Measurements from ENCODE around the gene CDC42. TPM values are rescaled to one million over a fixed set of nuclear protein-coding genes. Genes with fewer than 3 reads are reported as not detected.
A peak's percentile ranks its signal among the peaks of the same experiment; 100 is the strongest.

CDC42 gene
- total and polyA plus RNA-seq, 9 of the 15 experiments (the other 6 are each of a cell fraction or from before 2014, with no cell fraction given): 186 to 398 (median 325) TPM

GRCh38 chr1:22132517-22133235 is 80.2 kb downstream of the CDC42 start (continued):
- TF ChIP-seq, protein P1, sequence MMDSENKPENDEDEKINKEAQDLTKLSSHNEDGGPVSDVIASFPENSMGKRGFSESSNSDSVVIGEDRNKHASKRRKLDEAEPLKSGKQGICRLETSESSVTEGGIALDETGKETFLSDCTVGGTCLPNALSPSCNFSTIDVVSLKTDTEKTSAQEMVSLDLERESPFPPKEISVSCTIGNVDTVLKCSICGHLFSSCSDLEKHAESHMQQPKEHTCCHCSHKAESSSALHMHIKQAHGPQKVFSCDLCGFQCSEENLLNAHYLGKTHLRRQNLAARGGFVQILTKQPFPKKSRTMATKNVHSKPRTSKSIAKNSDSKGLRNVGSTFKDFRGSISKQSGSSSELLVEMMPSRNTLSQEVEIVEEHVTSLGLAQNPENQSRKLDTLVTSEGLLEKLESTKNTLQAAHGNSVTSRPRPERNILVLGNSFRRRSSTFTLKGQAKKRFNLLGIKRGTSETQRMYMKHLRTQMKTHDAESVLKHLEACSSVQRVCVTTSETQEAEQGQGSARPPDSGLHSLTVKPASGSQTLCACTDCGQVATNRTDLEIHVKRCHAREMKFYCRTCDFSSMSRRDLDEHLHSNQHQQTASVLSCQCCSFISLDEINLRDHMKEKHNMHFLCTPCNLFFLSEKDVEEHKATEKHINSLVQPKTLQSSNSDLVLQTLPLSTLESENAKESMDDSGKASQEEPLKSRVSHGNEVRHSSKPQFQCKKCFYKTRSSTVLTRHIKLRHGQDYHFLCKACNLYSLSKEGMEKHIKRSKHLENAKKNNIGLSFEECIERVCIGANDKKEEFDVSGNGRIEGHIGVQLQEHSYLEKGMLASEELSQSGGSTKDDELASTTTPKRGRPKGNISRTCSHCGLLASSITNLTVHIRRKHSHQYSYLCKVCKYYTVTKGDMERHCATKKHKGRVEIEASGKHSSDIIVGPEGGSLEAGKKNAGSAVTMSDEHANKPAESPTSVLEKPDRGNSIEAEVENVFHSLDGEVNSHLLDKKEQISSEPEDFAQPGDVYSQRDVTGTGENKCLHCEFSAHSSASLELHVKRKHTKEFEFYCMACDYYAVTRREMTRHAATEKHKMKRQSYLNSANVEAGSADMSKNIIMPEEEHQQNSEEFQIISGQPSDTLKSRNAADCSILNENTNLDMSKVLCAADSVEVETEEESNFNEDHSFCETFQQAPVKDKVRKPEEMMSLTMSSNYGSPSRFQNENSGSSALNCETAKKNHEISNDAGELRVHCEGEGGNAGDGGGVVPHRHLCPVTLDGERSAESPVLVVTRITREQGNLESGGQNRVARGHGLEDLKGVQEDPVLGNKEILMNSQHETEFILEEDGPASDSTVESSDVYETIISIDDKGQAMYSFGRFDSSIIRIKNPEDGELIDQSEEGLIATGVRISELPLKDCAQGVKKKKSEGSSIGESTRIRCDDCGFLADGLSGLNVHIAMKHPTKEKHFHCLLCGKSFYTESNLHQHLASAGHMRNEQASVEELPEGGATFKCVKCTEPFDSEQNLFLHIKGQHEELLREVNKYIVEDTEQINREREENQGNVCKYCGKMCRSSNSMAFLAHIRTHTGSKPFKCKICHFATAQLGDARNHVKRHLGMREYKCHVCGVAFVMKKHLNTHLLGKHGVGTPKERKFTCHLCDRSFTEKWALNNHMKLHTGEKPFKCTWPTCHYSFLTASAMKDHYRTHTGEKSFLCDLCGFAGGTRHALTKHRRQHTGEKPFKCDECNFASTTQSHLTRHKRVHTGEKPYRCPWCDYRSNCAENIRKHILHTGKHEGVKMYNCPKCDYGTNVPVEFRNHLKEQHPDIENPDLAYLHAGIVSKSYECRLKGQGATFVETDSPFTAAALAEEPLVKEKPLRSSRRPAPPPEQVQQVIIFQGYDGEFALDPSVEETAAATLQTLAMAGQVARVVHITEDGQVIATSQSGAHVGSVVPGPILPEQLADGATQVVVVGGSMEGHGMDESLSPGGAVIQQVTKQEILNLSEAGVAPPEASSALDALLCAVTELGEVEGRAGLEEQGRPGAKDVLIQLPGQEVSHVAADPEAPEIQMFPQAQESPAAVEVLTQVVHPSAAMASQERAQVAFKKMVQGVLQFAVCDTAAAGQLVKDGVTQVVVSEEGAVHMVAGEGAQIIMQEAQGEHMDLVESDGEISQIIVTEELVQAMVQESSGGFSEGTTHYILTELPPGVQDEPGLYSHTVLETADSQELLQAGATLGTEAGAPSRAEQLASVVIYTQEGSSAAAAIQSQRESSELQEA (IDR thresholded peaks at IDR 0.05; ENCODE audit: low read depth): no peak
- TF ChIP-seq, protein P2, sequence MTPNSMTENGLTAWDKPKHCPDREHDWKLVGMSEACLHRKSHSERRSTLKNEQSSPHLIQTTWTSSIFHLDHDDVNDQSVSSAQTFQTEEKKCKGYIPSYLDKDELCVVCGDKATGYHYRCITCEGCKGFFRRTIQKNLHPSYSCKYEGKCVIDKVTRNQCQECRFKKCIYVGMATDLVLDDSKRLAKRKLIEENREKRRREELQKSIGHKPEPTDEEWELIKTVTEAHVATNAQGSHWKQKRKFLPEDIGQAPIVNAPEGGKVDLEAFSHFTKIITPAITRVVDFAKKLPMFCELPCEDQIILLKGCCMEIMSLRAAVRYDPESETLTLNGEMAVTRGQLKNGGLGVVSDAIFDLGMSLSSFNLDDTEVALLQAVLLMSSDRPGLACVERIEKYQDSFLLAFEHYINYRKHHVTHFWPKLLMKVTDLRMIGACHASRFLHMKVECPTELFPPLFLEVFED (CRISPR knock-in tag; conservative IDR thresholded peaks at IDR 0.05): no peak
- TF ChIP-seq POLR2AphosphoS2 (IDR thresholded peaks at IDR 0.05; ENCODE audit: low read length): no peak
- TF ChIP-seq ETV5 (CRISPR knock-in tag; IDR thresholded peaks at IDR 0.05; ENCODE audit: low read depth): no peak
- peak; percentile 42; the same call in 1 of the 2 replicates for TF ChIP-seq HDAC2 (IDR thresholded peaks at IDR 0.05)
- no peak for TF ChIP-seq POLR2B (IDR thresholded peaks at IDR 0.05; ENCODE audit: low read depth, partially characterized antibody)
- TF ChIP-seq E2F3 (CRISPR knock-in tag; IDR thresholded peaks at IDR 0.05): no peak
- TF ChIP-seq HLTF (IDR thresholded peaks at IDR 0.05): no peak
- TF ChIP-seq RHOXF2B (CRISPR knock-in tag; conservative IDR thresholded peaks at IDR 0.05): no peak
- TF ChIP-seq ZKSCAN1 (IDR thresholded peaks at IDR 0.05; ENCODE audit: low read depth, low read length): no peak
- no peak for TF ChIP-seq ETV6 (IDR thresholded peaks at IDR 0.05; ENCODE audit: borderline replicate concordance in 1 of 2, low read depth in 2 of 2, low read length in 1 of 2)
- TF ChIP-seq ETV6 (CRISPR knock-in tag; IDR thresholded peaks at IDR 0.05; ENCODE audit: borderline replicate concordance): no peak
- TF ChIP-seq, protein P3, sequence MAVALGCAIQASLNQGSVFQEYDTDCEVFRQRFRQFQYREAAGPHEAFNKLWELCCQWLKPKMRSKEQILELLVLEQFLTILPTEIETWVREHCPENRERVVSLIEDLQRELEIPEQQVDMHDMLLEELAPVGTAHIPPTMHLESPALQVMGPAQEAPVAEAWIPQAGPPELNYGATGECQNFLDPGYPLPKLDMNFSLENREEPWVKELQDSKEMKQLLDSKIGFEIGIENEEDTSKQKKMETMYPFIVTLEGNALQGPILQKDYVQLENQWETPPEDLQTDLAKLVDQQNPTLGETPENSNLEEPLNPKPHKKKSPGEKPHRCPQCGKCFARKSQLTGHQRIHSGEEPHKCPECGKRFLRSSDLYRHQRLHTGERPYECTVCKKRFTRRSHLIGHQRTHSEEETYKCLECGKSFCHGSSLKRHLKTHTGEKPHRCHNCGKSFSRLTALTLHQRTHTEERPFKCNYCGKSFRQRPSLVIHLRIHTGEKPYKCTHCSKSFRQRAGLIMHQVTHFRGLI (CRISPR knock-in tag; IDR thresholded peaks at IDR 0.05): no peak
- no peak for TF ChIP-seq ATF3 (IDR thresholded peaks at IDR 0.05)
- TF ChIP-seq ATF3 (CRISPR knock-in tag; conservative IDR thresholded peaks at IDR 0.05): no peak
- no peak for TF ChIP-seq SMARCB1 (IDR thresholded peaks at IDR 0.05; ENCODE audit: insufficient read length, low read depth)
